ENCODE data around the gene COMMD10.

Gene COMMD10

DNA sequence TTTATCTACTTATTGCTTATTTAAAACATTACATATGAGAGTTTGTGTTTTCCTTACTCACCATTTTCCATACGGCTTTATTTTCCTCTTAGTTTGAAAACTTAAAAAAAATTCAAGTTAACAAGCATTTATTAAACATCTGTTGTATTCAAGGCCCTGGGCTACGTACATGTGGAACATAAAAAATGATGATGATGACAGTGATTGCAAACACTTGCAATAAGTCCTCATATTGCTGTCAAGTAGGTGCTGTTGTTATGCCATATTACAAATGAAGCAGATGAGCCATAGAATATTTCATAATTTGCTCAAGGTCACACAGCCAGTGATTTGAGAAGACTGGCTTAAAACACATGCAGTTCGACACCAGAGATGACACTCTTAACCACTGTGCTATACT, 180.6 kb downstream of the COMMD10 start:
- TF ChIP-seq, protein P1, sequence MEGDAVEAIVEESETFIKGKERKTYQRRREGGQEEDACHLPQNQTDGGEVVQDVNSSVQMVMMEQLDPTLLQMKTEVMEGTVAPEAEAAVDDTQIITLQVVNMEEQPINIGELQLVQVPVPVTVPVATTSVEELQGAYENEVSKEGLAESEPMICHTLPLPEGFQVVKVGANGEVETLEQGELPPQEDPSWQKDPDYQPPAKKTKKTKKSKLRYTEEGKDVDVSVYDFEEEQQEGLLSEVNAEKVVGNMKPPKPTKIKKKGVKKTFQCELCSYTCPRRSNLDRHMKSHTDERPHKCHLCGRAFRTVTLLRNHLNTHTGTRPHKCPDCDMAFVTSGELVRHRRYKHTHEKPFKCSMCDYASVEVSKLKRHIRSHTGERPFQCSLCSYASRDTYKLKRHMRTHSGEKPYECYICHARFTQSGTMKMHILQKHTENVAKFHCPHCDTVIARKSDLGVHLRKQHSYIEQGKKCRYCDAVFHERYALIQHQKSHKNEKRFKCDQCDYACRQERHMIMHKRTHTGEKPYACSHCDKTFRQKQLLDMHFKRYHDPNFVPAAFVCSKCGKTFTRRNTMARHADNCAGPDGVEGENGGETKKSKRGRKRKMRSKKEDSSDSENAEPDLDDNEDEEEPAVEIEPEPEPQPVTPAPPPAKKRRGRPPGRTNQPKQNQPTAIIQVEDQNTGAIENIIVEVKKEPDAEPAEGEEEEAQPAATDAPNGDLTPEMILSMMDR (IDR thresholded peaks at IDR 0.05): no peak

DNA sequence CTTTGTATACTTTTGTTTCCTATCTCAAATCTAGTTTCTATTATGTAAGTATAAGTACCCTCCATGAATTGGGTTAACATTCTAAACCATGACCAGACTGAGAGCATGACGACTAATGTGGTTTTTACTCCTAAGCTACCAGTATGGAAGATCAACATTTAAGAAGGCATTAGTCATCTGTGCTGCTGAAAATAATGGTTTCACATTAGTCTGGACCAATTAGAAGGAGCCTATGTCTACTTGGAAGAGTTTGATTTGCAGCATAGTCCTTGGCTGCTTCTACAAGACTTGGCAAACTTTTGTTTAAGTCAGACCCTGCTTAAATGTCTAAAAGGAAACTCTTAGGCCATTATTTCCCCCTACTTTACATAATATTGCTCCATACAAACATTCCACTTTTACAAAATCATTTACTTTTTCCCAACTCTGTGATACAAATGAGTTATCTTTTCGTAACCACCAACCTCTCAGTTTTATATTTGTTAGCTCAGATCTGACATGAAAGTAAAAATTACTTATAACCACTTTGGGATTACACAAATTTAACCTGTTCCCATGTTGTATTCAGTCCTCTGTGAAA, 186.7 kb downstream of the COMMD10 start:
- H3K36me3 ChIP-seq: peaks cover 0 to 14% (median 6%) of the 10 kb centered on the region in 3 donors
- H3K4me1 ChIP-seq: no peaks in the 10 kb centered on the region
- TF ChIP-seq, protein P1 (IDR thresholded peaks at IDR 0.05): no peak
- no peaks in the 10 kb centered on the region for H3K27me3 ChIP-seq
- intact Hi-C loops (cut with DNase I; ENCODE audit: low total_unique reads): no loop called here
- H3K9me3 ChIP-seq: peaks cover 0 to 12% (median 5%) of the 10 kb centered on the region in 3 donors
- no peak overlapping the region for H3K27ac ChIP-seq
- no peak overlapping the region for H3K4me3 ChIP-seq
- DNase-seq: no peak

More for the DNA sequence above, 180.6 kb downstream of the COMMD10 start:
- no peak overlapping the region for H3K4me3 ChIP-seq
- DNase-seq: no peak
- H3K4me1 ChIP-seq: no peaks in the 10 kb centered on the region
- H3K27me3 ChIP-seq: no peaks in the 10 kb centered on the region
- no peak overlapping the region for H3K27ac ChIP-seq
- intact Hi-C loops (cut with DNase I; ENCODE audit: low total_unique reads): no loop called here
- H3K9me3 ChIP-seq: peaks cover 0 to 3% (median 0%) of the 10 kb centered on the region in 3 donors
- peaks cover 0 to 20% (median 0%) of the 10 kb centered on the region in 3 donors for H3K36me3 ChIP-seq

DNA sequence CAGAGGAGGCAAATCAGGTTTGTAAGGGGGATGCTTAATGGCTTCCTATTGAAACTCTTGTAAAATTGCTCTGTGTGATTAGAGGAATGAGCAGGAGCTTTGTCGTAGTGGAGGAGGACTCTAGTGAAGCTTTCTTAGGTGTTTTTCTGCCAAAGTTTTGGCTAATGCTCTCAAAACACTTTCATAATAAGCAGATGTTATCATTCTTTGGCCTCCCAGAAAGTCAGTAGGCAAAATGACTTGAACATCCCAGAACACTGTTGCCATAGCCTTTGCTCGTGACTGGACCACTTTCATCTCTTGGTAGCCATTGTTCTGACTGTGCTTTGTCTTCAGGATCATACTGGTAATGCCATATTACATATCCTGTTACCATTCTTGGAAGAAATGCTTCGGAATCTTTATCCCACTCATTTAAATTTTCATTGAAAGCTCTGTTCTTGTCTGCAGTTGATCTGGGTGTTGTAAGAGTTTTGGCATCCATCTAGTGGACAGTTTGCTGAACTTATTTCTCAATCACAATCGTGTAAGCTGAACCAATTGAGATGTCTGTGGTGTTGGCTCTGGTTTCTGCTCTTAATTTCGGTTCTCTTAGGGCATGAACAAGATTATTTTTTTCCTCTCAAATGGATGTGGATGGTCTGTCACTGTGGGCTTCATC, 187.6 kb downstream of the COMMD10 start:
- Histone ChIP-seq H3K9me3 (peaks cover 0 to 21% (median 11%) of the 10 kb centered on the region in 3 donors), H3K27me3 (no peaks in the 10 kb centered on the region), H3K4me3 (no peak overlapping the region), H3K4me1 (no peaks in the 10 kb centered on the region), H3K27ac (no peak overlapping the region), H3K36me3 (peaks cover 0 to 9% (median 6%) of the 10 kb centered on the region in 3 donors)
- intact Hi-C loops (cut with DNase I; ENCODE audit: low total_unique reads): no loop called here
- DNase-seq: no peak
- TF ChIP-seq, protein P1 (IDR thresholded peaks at IDR 0.05): no peak

DNA sequence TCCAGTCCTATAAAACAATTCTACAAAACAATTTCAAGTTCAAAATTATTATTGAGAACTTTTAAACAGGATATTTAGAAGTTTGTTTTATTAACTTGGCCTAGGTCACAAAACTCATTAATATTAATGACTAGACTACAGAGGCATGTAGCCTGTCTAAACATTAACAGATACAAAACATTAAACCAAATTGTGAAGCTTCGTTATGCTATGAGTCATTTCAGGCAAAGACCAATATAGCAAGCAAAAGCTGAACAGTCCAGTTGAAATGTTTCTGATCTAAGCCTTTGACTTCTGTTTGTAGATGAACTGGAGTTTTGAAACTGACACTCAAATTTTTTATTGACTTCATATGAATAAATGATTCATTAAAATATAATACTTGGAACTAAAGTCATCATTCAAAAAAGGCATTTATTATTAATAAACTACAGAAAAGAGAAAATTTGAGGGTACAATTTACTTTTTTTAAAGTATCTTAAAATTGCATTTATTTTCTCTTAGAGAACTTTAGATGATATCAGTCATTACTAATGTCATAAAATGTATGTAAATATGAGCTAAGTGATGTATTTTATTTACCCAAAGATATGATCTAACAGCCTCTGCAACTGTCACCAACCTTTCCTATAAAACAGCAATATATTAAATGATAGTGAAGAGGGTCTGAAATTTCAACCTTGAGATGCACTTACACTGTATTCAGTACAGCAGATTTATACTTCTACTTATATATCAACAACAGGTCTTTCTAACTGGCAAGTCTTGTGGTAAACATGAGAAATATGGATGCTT, 188.8 kb downstream of the COMMD10 start:
- Histone ChIP-seq H3K36me3 (peaks cover 0 to 9% (median 6%) of the 10 kb centered on the region in 3 donors), H3K9me3 (peaks cover 0 to 29% (median 11%) of the 10 kb centered on the region in 3 donors), H3K27ac (no peak overlapping the region), H3K27me3 (no peaks in the 10 kb centered on the region), H3K4me3 (no peak overlapping the region), H3K4me1 (no peaks in the 10 kb centered on the region)
- TF ChIP-seq, protein P1 (IDR thresholded peaks at IDR 0.05): no peak
- no peak for DNase-seq
- intact Hi-C loops (cut with DNase I; ENCODE audit: low total_unique reads): no loop called here

DNA sequence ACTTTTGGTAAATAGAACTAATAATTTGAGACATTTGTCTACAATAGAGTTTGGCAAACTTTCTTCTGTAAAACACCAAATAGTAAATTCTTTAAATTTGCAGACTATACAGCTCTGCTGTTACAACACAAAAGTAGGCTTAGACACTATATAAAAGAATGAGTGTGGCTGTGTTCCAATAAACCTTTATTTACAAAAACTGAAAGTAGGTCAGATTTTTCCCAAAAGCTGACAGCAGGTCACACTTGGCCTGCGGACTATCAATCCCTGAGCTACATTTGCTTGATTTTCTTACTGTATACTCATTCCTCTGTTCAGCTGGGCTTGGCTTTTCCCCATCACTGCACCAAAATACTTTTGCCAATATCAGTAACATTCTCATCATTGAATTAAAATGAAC, 189.4 kb downstream of the COMMD10 start:
- TF ChIP-seq, protein P1 (IDR thresholded peaks at IDR 0.05): no peak
- no peak overlapping the region for H3K27ac ChIP-seq
- H3K4me1 ChIP-seq: no peaks in the 10 kb centered on the region
- peaks cover 0 to 9% (median 6%) of the 10 kb centered on the region in 3 donors for H3K36me3 ChIP-seq
- DNase-seq: no peak
- peaks cover 0 to 29% (median 11%) of the 10 kb centered on the region in 3 donors for H3K9me3 ChIP-seq
- intact Hi-C loops (cut with DNase I; ENCODE audit: low total_unique reads): no loop called here
- H3K27me3 ChIP-seq: no peaks in the 10 kb centered on the region
- H3K4me3 ChIP-seq: no peak overlapping the region

Data from tibial artery (tissue), 4 donors.